Keratinocyte (primary cell): Measurements from ENCODE around the gene HBZ.

Experiments used
- EZH2 ChIP-seq: IDR thresholded peaks from one replicate; pipeline ENCODE4 v1.6.1; 2012; ENCODE audit warnings: inconsistent platforms, mild to moderate bottlenecking, low read length, moderate library complexity
- TF ChIP-seq, protein P1 (sequence below), 3 experiments: IDR thresholded peaks in 1 of 3; conservative IDR thresholded peaks in 1 of 3; optimal IDR thresholded peaks in 1 of 3; 2 replicates in 2 of 3; 3 replicates in 1 of 3; pipeline versions ENCODE3 to v1.5.1; 2011; ENCODE audit warnings: low read length in 3 of 3, mild to moderate bottlenecking in 3 of 3, moderate library complexity in 2 of 3, control low read depth in 1 of 3, inconsistent platforms in 1 of 3; ENCODE audit not compliant: insufficient read depth in 2 of 3; ENCODE audit errors: extremely low read depth in 1 of 3

DNA sequence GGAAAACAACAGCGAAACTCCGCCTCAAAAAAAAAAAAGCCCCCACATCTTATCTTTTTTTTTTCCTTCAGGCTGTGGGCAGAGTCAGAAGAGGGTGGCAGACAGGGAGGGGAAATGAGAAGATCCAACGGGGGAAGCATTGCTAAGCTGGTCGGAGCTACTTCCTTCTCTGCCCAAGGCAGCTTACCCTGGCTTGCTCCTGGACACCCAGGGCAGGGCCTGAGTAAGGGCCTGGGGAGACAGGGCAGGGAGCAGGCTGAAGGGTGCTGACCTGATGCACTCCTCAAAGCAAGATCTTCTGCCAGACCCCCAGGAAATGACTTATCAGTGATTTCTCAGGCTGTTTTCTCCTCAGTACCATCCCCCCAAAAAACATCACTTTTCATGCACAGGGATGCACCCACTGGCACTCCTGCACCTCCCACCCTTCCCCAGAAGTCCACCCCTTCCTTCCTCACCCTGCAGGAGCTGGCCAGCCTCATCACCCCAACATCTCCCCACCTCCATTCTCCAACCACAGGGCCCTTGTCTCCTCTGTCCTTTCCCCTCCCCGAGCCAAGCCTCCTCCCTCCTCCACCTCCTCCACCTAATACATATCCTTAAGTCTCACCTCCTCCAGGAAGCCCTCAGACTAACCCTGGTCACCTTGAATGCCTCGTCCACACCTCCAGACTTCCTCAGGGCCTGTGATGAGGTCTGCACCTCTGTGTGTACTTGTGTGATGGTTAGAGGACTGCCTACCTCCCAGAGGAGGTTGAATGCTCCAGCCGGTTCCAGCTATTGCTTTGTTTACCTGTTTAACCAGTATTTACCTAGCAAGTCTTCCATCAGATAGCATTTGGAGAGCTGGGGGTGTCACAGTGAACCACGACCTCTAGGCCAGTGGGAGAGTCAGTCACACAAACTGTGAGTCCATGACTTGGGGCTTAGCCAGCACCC lies 22.8 kb downstream of the HBZ start:
- TF ChIP-seq, protein P1, sequence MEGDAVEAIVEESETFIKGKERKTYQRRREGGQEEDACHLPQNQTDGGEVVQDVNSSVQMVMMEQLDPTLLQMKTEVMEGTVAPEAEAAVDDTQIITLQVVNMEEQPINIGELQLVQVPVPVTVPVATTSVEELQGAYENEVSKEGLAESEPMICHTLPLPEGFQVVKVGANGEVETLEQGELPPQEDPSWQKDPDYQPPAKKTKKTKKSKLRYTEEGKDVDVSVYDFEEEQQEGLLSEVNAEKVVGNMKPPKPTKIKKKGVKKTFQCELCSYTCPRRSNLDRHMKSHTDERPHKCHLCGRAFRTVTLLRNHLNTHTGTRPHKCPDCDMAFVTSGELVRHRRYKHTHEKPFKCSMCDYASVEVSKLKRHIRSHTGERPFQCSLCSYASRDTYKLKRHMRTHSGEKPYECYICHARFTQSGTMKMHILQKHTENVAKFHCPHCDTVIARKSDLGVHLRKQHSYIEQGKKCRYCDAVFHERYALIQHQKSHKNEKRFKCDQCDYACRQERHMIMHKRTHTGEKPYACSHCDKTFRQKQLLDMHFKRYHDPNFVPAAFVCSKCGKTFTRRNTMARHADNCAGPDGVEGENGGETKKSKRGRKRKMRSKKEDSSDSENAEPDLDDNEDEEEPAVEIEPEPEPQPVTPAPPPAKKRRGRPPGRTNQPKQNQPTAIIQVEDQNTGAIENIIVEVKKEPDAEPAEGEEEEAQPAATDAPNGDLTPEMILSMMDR (optimal IDR thresholded peaks at IDR 0.05 in 1 of 3, IDR thresholded peaks at IDR 0.05 in 1 of 3, conservative IDR thresholded peaks at IDR 0.05 in 1 of 3; ENCODE audit: extremely low read depth in 1 of 3, insufficient read depth in 2 of 3, low read length in 3 of 3), result no peak
- no peak for TF ChIP-seq EZH2
